Measurements from ENCODE around the gene APCDD1.
"Not testable (repeated sequence)": the region's sequence is repeated elsewhere in the genome, so short reads cannot be mapped to it uniquely, and the experiment has no call there.

The APCDD1 gene

DNA sequence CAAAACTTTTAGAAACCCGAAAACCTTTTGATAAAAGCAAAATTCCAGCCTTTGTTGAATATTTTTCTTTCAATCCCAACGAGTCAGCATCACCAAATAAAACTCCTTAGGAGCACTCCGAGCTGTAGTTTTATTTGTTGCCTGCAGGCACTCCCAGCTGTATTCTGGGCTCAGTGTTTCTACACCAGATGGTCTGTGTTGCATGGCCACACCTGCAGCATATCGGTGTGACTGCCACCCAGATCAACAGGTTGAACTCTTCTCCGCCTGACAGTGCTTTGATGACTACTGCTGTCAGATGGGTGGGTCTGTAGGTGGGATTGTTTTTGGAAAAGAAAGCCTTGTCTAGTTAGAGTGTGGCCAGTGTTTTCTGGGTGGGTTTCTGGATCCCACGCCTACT, 32.7 kb downstream of the APCDD1 start:
- DNase-seq (ENCODE audit: extremely low read depth in 1 of 2, low read depth in 1 of 2) = no peak

DNA sequence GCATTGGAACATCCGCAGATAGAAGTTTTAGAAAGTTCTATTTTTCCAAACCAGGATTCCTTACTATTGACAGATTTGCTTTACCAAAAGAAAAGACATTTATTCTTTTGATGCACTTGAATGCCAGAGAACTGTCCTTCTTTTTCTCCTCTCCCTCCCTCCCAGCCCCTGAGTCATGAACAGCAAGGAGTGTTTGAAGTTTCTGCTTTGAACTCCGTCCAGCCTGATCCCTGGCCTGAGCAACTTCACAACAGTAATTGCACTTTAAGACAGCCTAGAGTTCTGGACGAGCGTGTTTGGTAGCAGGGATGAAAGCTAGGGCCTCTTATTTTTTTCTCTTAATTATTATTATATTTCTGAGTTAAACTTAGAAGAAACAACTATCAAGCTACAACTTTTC, 33.6 kb downstream of the APCDD1 start:
- no peak for DNase-seq (ENCODE audit: extremely low read depth in 1 of 2, low read depth in 1 of 2)

DNA sequence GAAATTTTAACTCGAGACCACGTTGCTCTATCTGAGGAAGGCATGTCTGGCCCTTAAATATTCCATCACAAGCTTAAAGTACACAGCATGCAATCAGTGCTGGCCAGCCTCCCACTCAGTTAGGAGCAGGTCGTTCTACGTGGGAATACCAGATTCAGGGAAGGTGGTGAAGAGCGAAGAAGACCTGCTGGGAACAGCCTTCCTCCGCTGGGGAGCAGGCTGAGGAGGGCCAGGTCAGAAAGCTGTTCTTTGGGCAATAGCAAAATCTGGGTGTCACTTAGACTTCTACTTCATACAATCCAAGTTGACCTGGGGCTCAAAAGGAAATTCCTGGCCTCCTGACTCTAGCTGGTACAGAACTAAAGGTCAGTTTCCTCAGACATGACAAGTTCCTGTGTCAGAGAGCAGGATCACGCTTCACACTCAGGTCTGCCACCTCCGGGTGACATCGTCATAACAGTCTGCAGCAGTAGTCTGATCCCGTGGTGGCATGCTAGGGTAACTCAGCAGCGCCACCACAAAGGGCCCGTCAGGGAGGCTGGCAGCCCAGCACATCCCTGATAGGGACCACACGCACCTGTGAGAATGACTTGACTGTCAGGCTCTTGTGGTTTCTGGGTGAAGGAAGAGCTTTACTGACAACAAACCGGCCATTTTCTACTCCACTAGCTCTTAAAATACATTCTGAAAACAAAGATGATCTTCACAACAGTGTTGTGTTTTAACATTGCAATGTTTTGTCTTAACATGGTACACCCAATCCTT, 36.1 kb downstream of the APCDD1 start:
- peak; percentile 30 to 65 for DNase-seq (ENCODE audit: extremely low read depth in 1 of 2, low read depth in 1 of 2)

DNA sequence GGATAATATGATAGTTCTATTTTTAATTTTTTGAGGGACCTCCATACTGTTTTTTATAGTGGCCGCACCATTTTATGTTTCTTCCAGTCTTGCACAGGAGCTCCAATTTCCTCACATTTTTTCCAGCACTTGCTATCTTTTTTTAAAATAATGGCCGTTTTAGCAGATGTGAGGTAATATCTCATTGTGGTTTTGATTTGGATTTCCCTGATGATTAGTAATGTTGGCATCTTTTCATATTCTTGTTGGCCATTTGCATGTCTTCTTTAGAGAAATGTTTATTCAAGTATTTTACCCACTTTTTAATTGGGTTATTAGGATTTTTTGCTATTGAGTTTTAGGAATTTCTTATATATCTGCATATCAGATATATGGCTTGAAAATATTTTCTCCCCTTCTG, 41.5 kb downstream of the APCDD1 start:
- no peak for DNase-seq (ENCODE audit: extremely low read depth in 1 of 2, low read depth in 1 of 2)

DNA sequence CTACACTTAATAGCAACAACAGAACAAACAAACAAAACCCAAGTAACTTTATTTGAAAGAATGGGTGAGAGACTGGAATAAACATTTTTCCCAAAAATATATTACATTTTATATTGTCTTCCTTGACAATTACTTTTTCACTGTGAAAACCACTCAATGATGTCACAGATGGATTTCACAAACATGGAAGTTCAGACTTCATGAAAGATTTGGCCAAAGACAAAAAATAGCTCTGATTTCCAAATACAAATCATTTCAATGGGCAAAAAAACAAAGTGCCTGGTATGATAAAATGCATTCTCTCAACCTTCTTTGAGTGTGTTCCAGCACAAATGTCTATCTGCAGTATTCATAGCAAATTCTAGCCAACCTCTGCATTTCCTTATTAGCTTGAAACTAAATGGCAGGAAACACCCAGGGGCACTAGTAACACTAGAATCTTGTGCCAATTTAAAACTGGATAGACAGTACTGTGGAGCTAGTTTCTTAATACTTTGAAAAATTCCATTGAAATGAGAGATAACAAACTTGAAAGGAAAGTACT, 42.8 kb downstream of the APCDD1 start:
- no peak for DNase-seq (ENCODE audit: extremely low read depth in 1 of 2, low read depth in 1 of 2)

DNA sequence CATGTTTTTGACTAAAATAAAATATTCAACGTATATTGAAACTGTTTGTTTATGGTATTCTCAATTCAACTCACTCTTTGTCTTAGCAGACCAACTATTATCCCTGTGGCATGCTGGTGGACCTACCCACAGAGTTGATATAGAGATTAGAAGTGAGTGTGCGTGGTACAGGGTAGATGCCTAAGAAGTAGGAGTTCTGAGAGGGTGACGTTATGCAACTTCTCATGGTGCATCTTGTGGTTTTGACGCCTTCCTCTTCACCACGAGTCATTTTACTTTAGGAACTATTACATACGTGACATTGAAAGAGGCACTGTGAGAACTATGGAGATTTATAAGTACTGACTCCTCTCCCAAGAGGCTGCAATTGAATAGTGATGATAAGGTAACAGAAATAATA, 44.8 kb downstream of the APCDD1 start:
- DNase-seq (ENCODE audit: extremely low read depth in 1 of 2, low read depth in 1 of 2) = peak in 1 of 2 donors; percentile 18

DNA sequence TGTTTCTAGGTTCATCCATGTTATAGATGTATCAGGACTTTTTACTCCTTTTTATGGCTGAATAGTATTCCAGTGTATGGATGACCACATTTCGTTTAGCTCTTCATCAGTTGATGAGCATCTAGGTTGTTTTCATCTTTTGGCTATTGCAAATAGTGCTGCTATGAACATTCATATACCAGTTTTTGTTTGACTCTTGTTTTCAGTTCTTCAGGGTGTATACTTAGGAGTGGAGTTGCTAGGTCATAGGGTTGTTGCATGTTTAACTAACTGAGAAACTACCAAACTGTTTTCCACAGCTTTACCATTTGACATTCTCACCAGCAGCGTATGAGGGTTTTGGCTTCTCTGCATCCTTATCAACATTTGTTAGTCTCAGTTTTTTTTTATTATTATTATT, 45.6 kb downstream of the APCDD1 start:
- DNase-seq (ENCODE audit: extremely low read depth in 1 of 2, low read depth in 1 of 2) = no peak

DNA sequence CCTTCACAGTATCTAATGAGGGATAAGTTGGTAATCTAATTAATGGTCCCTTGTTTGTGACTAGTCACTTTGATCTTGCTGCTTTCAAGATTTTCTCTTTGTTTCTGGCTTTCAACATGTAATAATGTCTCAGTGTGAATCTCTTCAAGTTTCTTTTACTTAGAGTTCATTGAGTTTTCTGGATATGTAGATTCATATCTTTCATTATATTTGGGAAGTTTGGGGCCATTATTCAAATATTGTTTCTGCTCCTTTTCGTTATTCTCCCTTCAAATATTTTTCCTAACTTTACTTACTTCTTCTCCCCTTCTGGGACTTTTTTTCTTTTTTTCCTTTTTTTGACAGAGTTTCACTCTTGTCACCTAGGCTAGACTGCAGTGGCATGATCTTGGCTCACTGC, 50.3 kb downstream of the APCDD1 start:
- DNase-seq (ENCODE audit: extremely low read depth in 1 of 2, low read depth in 1 of 2) = no peak

DNA sequence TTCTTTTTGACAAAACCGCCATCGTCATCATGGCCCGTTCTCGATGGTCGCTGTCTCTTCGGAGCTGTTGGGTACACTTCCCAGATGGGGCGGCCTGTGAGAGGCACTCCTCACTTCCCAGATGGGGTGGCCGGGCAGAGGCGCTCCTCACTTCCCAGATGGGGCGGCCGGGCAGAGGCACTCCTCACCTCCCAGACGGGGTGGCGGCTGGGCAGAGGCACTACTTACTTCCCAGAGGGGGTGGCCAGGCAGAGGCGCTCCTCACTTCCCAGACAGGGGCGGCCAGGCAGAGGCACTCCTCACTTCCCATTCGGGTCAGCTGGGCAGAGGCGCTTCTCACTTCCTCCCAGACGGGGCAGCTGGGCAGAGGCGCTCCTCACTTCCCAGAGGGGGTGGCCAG, 51.5 kb downstream of the APCDD1 start:
- not testable (repeated sequence) for DNase-seq (ENCODE audit: extremely low read depth in 1 of 2, low read depth in 1 of 2)

DNA sequence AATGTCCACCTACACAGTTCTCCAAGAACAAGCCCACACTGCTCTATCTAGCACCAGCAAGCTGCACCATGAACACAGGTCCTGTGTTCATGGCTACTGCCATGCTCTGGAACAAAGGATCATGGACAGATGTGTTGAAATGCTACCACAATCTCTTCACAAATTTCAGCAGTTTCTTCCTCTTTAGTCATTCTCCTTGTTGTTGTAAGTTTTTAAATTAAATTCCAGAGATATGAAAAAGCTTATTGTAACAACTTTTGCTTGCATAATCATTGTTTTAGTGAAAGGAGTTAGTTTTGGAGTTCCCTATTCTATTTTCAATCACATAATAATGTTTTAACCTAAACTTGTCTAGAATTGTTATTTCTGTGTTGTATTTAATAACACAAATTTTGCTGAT, 54.2 kb downstream of the APCDD1 start:
- DNase-seq (ENCODE audit: extremely low read depth in 1 of 2, low read depth in 1 of 2) = no peak

DNA sequence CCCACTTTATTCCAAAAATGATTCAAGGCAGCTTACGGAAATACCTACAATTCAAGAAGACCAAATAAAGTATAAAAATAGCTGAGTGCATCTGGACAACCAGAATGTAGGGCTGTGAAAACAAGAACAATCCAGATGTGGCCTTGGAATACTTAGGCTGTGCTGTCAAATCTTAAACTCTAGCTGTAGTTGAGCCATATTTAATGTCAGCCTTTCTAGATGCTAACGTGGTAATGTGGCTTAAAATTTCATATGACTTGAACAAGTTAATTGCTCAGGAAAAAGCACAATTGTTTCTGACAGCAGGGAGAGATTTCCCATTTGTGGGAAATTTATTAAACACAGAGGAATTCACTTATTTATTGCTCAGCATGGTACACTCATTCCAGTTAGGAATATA, 56.8 kb downstream of the APCDD1 start:
- DNase-seq (ENCODE audit: extremely low read depth in 1 of 2, low read depth in 1 of 2) = no peak

DNA sequence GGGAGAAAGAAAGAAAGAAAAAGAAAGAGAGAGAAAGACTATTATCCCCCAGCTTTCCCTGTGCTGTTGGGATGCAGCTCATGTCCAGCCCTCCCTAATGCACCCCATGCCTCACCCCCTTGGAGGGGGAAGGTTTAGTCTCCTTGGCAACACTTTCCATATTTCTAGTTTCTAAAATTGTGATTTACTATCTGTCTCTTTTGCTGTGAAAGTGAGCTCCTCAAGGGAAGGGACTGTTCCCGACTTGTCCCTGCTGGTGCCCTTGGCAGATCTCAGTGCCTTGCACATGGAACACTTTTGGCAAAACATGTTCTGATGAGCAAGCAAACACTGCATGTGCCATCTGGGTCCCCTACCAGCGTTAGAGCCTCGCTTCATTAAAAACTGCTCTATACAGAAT, 59.6 kb downstream of the APCDD1 start:
- no peak for DNase-seq (ENCODE audit: extremely low read depth in 1 of 2, low read depth in 1 of 2)

DNA sequence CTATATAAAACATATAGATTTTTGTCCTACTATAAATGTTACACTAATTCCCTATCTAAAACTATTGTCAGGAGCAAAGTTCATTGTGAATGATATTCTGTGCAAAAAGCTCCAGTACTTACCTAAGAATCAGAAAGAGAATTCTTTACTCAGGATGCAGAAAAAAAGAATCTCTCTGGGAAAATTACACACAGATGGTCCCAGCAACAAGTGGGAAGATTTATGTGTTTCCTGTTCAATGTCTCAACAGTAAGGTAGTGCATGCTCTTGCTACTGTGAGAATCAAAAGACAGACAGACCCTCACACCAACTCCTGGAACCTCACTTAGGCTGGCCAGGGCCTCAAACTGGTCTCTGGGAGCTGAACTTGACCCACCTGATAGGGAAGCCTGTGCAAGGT, 60.2 kb downstream of the APCDD1 start:
- no peak for DNase-seq (ENCODE audit: extremely low read depth in 1 of 2, low read depth in 1 of 2)

DNA sequence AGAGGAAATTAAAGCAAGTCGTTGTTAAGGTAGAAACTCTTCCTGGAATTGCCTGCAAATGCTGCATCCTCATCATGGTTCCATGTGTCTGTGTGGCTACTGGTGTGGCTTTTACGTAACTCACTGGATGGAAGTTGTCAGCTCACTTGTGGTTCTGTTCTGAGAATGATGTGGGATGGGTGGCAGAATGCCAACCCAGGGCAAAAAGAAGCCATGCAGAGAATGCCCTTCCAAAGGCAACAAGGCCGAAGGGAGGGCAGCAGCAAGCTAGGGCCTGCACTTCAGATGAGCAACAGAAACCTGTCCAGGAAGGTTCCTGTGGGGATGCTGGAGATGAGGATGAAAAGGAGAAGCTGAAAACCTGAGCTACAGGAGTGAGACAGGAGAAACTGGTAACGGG, 61.0 kb downstream of the APCDD1 start:
- DNase-seq (ENCODE audit: extremely low read depth in 1 of 2, low read depth in 1 of 2) = no peak

DNA sequence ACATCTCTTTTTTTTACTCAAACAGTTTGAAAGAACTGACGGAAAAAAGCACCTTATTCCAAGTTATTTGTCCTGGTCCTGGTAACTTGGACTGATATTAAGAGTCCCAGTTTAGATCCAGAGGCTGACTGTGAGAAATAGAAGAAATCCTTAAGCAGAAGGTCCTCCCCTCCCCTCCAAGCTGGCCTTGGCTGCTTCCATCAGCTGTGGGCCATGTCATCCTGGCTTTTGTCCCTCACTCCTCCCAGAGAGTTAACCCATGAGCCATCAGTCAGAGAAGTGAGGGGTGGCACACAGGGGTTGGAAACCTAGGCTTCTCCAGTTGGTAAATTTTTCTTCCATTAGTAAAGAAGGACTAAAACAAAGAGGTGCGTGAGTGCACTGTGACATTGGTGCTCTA, 61.6 kb downstream of the APCDD1 start:
- no peak for DNase-seq (ENCODE audit: extremely low read depth in 1 of 2, low read depth in 1 of 2)

DNA sequence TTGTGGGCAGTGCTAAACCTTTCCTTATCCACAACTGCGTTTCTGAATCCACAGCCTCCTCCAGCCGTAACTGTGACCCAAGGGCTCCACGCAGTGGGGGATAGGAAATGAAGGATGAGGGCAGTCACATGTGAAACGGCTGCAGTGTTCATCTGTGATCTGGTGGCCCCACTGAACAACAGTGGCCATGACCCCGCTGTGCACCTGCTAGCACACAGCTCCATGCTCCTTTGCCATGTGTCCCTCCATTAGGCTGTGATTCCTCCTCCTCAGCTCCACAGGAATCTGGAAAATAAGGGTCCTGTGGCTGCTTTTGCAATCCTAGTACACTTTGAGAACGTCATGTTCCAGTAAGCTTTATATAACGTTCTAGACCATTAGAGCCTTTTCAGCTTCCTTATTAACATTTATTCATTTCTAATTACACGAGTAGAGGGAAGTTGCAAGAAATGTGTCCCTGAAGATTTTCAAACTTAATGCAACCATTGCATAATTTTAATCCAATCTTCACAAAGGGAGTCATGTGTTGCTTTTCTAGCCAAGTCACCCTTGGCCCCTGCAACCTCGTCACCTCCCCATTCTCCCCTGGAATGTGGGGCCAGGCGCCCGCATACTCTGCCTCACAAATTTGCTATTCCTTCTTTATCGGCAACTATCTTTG, 64.3 kb downstream of the APCDD1 start:
- DNase-seq (ENCODE audit: extremely low read depth in 1 of 2, low read depth in 1 of 2) = no peak

DNA sequence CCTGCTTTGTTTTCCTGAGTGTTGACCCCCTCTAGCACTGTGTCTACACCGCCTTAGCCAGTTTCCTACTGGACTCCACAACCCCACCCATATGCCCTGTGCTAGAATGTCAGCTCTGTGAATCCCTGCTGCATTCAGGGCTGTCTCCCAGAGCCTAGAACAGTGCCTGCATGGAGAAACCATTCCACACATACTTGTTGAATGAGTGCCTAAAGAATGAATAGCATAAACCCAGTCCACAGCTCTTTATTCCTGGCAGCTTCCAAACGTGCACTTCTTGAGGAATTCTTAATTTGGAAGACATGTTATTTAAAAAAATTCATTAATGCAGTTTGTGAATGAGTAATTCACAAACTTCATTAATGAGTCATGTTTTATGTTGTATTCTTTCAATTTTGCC, 64.9 kb downstream of the APCDD1 start:
- no peak for DNase-seq (ENCODE audit: extremely low read depth in 1 of 2, low read depth in 1 of 2)

DNA sequence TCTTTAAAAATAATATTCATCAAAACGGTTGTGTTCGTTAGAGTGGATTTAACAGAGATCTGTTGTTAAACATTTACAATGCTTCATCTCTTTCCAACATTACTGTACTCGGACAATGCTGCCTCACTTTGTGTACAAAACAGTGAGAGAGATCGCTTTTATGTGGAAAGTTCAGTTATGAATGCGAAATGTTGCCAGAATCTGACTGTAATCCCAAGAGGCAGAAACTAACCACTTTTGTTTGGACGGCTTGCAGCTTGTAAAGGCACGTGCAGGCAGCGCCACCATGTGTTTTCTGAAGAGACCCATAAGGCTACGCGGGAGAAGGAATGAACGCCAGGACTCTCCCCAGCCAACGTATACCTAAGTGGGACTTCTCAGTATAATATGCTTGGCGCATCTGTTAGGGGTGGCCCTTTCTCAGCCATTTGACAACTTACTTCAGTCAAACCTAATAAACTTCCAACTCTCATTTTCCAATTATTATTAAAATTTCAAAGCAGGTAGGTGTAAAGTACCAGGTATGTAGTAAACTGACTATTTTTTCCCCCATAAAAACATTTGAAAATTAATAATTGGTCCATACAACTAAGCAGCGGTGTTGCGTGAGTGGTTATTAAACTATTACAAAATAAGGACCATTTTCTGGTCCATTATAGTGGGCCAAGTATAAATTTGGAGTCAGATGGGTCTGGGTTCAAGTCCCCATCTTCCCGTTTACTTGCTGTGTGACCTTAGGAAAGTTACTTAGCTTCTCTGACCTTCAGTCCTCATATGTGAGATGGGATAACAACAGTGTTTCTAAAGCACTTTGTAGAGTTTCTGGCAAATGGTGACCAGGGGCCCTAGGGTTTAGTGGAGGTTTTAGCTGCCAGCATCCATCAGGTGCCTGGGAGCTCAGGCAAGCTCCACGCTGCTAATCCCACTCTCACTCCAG, 65.8 kb downstream of the APCDD1 start:
- peak in 1 of 2 donors; percentile 35 for DNase-seq (ENCODE audit: extremely low read depth in 1 of 2, low read depth in 1 of 2)

DNA sequence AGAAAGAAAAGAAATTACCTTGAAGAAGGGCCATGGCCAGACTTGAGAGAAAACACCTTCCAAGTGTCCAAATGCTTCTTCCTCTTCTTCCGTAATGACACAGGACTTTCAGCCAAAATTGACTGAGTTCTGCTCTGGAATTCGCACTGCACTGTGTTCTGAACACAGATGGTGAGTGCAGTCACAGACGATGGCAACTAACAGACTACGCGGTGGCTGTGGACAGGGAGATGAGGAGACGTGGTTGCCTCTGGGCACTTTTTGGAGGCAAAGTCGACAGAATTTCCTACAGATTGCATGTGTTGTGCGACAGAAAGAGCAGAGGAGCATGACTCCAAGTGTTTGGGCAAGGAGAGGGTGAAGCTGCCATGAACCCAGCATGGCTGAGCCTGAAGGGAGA, 67.1 kb downstream of the APCDD1 start:
- DNase-seq (ENCODE audit: extremely low read depth in 1 of 2, low read depth in 1 of 2) = no peak

DNA sequence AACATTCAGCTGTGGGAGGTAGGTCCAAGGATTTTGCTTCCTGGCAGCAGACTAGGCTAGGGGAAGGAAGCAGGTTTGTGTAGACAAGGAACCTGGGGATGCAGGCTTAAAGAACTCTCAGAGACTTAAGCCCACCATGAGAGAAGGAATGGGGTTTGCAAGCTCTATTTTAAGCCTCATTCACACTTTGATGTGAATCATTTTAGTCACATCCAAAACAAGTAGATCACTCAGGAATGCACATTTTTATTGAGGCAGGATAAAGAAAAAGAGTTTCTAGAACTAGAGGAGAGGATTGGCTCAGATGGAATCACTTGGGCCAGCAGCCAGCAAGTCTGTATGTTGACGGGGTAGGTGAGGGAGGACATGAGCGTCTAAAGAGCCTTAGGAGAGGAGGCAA, 68.1 kb downstream of the APCDD1 start:
- DNase-seq (ENCODE audit: extremely low read depth in 1 of 2, low read depth in 1 of 2) = no peak

DNA sequence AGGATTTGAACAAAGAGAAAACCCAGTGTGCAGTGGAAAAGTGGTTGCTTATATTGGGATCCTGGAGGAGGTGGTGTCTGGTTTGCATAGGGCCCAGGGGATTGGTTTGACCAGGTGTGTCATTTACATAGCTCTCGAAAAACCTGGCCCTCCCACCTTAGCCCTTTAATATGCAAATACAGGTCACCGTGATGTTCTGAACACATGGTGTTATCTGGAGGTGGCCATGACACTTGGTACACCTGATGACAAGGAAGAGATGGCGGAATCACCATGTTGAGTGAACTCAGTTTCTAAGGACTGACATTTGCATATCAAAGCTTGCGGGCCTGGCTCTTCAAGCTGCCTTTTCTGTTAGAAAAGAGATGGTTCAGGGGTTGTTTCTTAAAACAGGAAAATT, 69.1 kb downstream of the APCDD1 start:
- no peak for DNase-seq (ENCODE audit: extremely low read depth in 1 of 2, low read depth in 1 of 2)
